ENCODE results near the gene ATXN7. TPM values are rescaled to one million over a fixed set of nuclear protein-coding genes. Genes with fewer than 3 reads are reported as not detected.

ATXN7 gene
- total and polyA plus RNA-seq, 4 donors, result 2.8 to 13.6 (median 5.6) TPM

- no peak for TF ChIP-seq FOXA1 (IDR thresholded peaks at IDR 0.05)
- TF ChIP-seq CTCF (IDR thresholded peaks at IDR 0.05; ENCODE audit: low read depth, low read length, missing input control), result no peak
- no peak for TF ChIP-seq SP1 (IDR thresholded peaks at IDR 0.05)
- no peak for TF ChIP-seq ATF3 (IDR thresholded peaks at IDR 0.05)
- no peak for TF ChIP-seq HNF4G (IDR thresholded peaks at IDR 0.05)
- TF ChIP-seq MAX (IDR thresholded peaks at IDR 0.05), result no peak
Observed at GRCh38 chr3:64009528-64009927, 145.9 kb downstream of the ATXN7 start.

GRCh38 chr3:64010199-64010598, 146.5 kb downstream of the ATXN7 start:
- Histone ChIP-seq H3K27ac (ENCODE audit: low read depth in 1 of 2, low read length in 2 of 2) (no peak overlapping the region), H3K4me3 (ENCODE audit: low read depth in 1 of 3, low read length in 3 of 3) (no peak overlapping the region), H3K4me1 (ENCODE audit: control insufficient read depth in 4 of 4, insufficient read depth in 4 of 4, low read length in 3 of 4) (peaks cover 0 to 4% (median 0%) of the 10 kb centered on the region in 4 donors), H3K36me3 (ENCODE audit: control insufficient read depth in 4 of 4, insufficient read depth in 3 of 4, low read depth in 1 of 4, low read length in 3 of 4) (peaks cover 11 to 84% (median 76%) of the 10 kb centered on the region in 4 donors), H3K27me3 (ENCODE audit: control insufficient read depth in 4 of 4, insufficient read depth in 4 of 4, low read length in 3 of 4) (no peaks in the 10 kb centered on the region), H3K9me3 (ENCODE audit: control insufficient read depth in 4 of 4, low read length in 3 of 4) (no peaks in the 10 kb centered on the region), H3K9ac (ENCODE audit: low read depth in 1 of 2, low read length in 2 of 2) (no peak overlapping the region)
- WGBS, result 83% methylated on average over 5 of the region's 5 CpGs
- no peak for TF ChIP-seq ZBTB33 (IDR thresholded peaks at IDR 0.05)
- no peak for TF ChIP-seq FOXA2 (IDR thresholded peaks at IDR 0.05)
- no peak for TF ChIP-seq CTCF (IDR thresholded peaks at IDR 0.05; ENCODE audit: low read depth, low read length, missing input control)
- no peak for TF ChIP-seq HNF4A (conservative IDR thresholded peaks at IDR 0.05)
- TF ChIP-seq RXRA (IDR thresholded peaks at IDR 0.05), result no peak
- TF ChIP-seq REST (IDR thresholded peaks at IDR 0.05), result no peak
- no peak for TF ChIP-seq GABPA (IDR thresholded peaks at IDR 0.05 in 1 of 2, conservative IDR thresholded peaks at IDR 0.05 in 1 of 2)
- no peak for TF ChIP-seq YY1 (IDR thresholded peaks at IDR 0.05)
- TF ChIP-seq RAD21 (IDR thresholded peaks at IDR 0.05), result no peak
- no peak for TF ChIP-seq ATF3 (IDR thresholded peaks at IDR 0.05)
- no peak for TF ChIP-seq EGR1 (IDR thresholded peaks at IDR 0.05; ENCODE audit: low read depth in 2 of 2)
- no peak for DNase-seq (ENCODE audit: low spot score)

More at GRCh38 chr3:64009528-64009927, 145.9 kb downstream of the ATXN7 start:
- Histone ChIP-seq H3K9ac (ENCODE audit: low read depth in 1 of 2, low read length in 2 of 2) (no peak overlapping the region), H3K27me3 (ENCODE audit: control insufficient read depth in 4 of 4, insufficient read depth in 4 of 4, low read length in 3 of 4) (no peaks in the 10 kb centered on the region), H3K9me3 (ENCODE audit: control insufficient read depth in 4 of 4, low read length in 3 of 4) (no peaks in the 10 kb centered on the region), H3K36me3 (ENCODE audit: control insufficient read depth in 4 of 4, insufficient read depth in 3 of 4, low read depth in 1 of 4, low read length in 3 of 4) (peaks cover 11 to 82% (median 70%) of the 10 kb centered on the region in 4 donors), H3K4me3 (ENCODE audit: low read depth in 1 of 3, low read length in 3 of 3) (no peak overlapping the region), H3K4me1 (ENCODE audit: control insufficient read depth in 4 of 4, insufficient read depth in 4 of 4, low read length in 3 of 4) (peaks cover 0 to 4% (median 0%) of the 10 kb centered on the region in 4 donors), H3K27ac (ENCODE audit: low read depth in 1 of 2, low read length in 2 of 2) (no peak overlapping the region)
- no peak for DNase-seq (ENCODE audit: low spot score)
- WGBS, result 95% methylated on average over 7 of the region's 7 CpGs

All from liver (tissue), 9 donors.